K562 (cell line): ENCODE data around the gene ANKS3. TPM values are rescaled to one million over a fixed set of nuclear protein-coding genes. Genes with fewer than 3 reads are reported as not detected.
A peak's percentile ranks its signal among the peaks of the same experiment; 100 is the strongest.

Source experiments
- ARNT ChIP-seq, 2 experiments: fragments of 450-650 bp; IDR thresholded peaks; 2 replicates each; pipeline ENCODE4 v1.6.1; 2016; ENCODE audit warnings: mild to moderate bottlenecking in 1 of 2
- CHD2 ChIP-seq: IDR thresholded peaks from 2 replicates; pipeline ENCODE4 v1.6.1; 2011; ENCODE audit warnings: low read depth, low read length
- EGR1 ChIP-seq: fragments of 450-650 bp; conservative IDR thresholded peaks from 2 replicates; pipeline ENCODE4 v1.6.1; 2017; ENCODE audit warnings: mild to moderate bottlenecking
- FOXM1 ChIP-seq, 2 experiments: fragments of 450-650 bp in 1 of 2; sonication (generic) in 1 of 2; formaldehyde crosslinking in 1 of 2; IDR thresholded peaks; 2 replicates each; pipeline versions ENCODE4 v1.6.1 to v1.9.0; 2017 to 2022; ENCODE audit warnings: low read depth in 2 of 2, mild to moderate bottlenecking in 2 of 2, missing genetic modification reagents in 1 of 2, moderate library complexity in 1 of 2
- GATA2 ChIP-seq: sonication (generic); formaldehyde crosslinking; IDR thresholded peaks from 2 replicates; pipeline ENCODE4 v1.4.0; 2020; ENCODE audit warnings: mild to moderate bottlenecking, missing genetic modification reagents
- JUND ChIP-seq, 2 experiments: IDR thresholded peaks; 2 replicates in 1 of 2; 3 replicates in 1 of 2; pipeline ENCODE4 v1.6.1; 2011; ENCODE audit warnings: borderline replicate concordance in 2 of 2, low read depth in 2 of 2, low read length in 2 of 2, improper control_type of control experiment in 1 of 2, missing biosample characterization in 1 of 2, missing genetic modification characterization in 1 of 2, missing genetic modification reagents in 1 of 2
- NBN ChIP-seq: fragments of 450-650 bp; IDR thresholded peaks from 2 replicates; pipeline ENCODE4 v1.6.1; 2016; ENCODE audit warnings: low read depth, mild to moderate bottlenecking
- NFIC ChIP-seq: fragments of 450-650 bp; IDR thresholded peaks from 2 replicates; pipeline ENCODE4 v1.6.1; 2017; ENCODE audit warnings: mild to moderate bottlenecking, inconsistent platforms
- NFYB ChIP-seq: IDR thresholded peaks from 2 replicates; pipeline ENCODE4 v1.6.1; 2011; ENCODE audit warnings: mild to moderate bottlenecking, moderate library complexity; ENCODE audit not compliant: insufficient read length; ENCODE audit errors: extremely low read depth
- NONO ChIP-seq, 2 experiments: fragments of 200-400 bp in 1 of 2; fragments of 450-650 bp in 1 of 2; formaldehyde crosslinking in 1 of 2; IDR thresholded peaks; 2 replicates each; pipeline ENCODE4 v1.6.1; 2017; ENCODE audit warnings: low read depth in 2 of 2, mild to moderate bottlenecking in 2 of 2, moderate library complexity in 2 of 2, low read length in 1 of 2
- NR2C2 ChIP-seq, 2 experiments: fragments of 200-800 bp in 1 of 2; sonication (Bioruptor generic) in 1 of 2; sonication (generic) in 1 of 2; formaldehyde crosslinking in 1 of 2; IDR thresholded peaks; 2 replicates each; pipeline versions ENCODE4 v1.6.1 to v1.8.0; 2016 to 2022; ENCODE audit warnings: mild to moderate bottlenecking in 1 of 2, missing compliant biosample characterization in 1 of 2, missing genetic modification characterization in 1 of 2, missing genetic modification reagents in 1 of 2
- NR4A1 ChIP-seq, 2 experiments: fragments of 250-450 bp in 1 of 2; fragments of 450-650 bp in 1 of 2; sonication (Bioruptor Pico) in 1 of 2; IDR thresholded peaks; 2 replicates each; pipeline versions ENCODE4 v1.4.0 to v1.6.1; 2016 to 2020; ENCODE audit warnings: mild to moderate bottlenecking in 2 of 2, missing compliant biosample characterization in 1 of 2, missing genetic modification characterization in 1 of 2, moderate library complexity in 1 of 2
- POLR2B ChIP-seq: fragments of 450-650 bp; IDR thresholded peaks from 2 replicates; pipeline ENCODE4 v1.6.1; 2018; ENCODE audit warnings: low read depth; ENCODE audit not compliant: partially characterized antibody
- TBP ChIP-seq: optimal IDR thresholded peaks from 2 replicates; pipeline ENCODE3; 2011; ENCODE audit warnings: low read depth, low read length, improper control_type of control experiment
- ZNF175 ChIP-seq: fragments of 200-800 bp; sonication (Bioruptor generic); IDR thresholded peaks from 2 replicates; pipeline ENCODE4 v1.6.1; 2016; ENCODE audit warnings: low read depth, mild to moderate bottlenecking, missing genetic modification characterization, missing compliant biosample characterization
- polyA plus RNA-seq, 8 experiments: library from polyadenylated mRNA; depleted of rRNA in 4 of 8; stranded (reverse) in 5 of 8; unstranded in 3 of 8; fragments of >200 nt; fragmentation: Nextera tagmentation in 2 of 8; fragmentation: Illumina TruSeq in 1 of 8; extraction: Ambion mirVana in 2 of 8; extraction: Trizol in 1 of 8; gene quantifications; 2 replicates each; pipeline versions ENCODE4 v1.2.1 to v1.2.3, GENCODE V29; 2011 to 2014; ENCODE audit warnings: inconsistent platforms in 1 of 8, missing spikeins in 1 of 8
- total RNA-seq, 7 experiments: library from RNA; depleted of rRNA in 6 of 7; stranded (reverse); fragments of >200 nt in 6 of 7; fragmentation: Illumina TruSeq in 2 of 7; extraction: Trizol in 2 of 7; gene quantifications; 2 replicates each; pipeline versions ENCODE4 v1.2.1 to v1.2.3, GENCODE V29; 2011 to 2021; ENCODE audit warnings: low replicate concordance in 1 of 7
- TF ChIP-seq, protein P1 (sequence below): sonication (generic); formaldehyde crosslinking; IDR thresholded peaks from 2 replicates; pipeline ENCODE4 v1.8.0; 2022; ENCODE audit warnings: mild to moderate bottlenecking, missing genetic modification reagents
- TF ChIP-seq, protein P2 (sequence below): fragments of 450-650 bp; IDR thresholded peaks from one replicate; pipeline ENCODE4 v1.6.1; 2018; ENCODE audit warnings: mild to moderate bottlenecking, moderate library complexity; ENCODE audit not compliant: partially characterized antibody
- TF ChIP-seq, protein P3 (sequence below): fragments of 200-800 bp; sonication (Bioruptor generic); IDR thresholded peaks from 2 replicates; pipeline ENCODE4 v1.6.1; 2017; ENCODE audit warnings: missing genetic modification characterization, missing compliant biosample characterization

Gene ANKS3
- total and polyA plus RNA-seq, 9 of the 15 experiments (the other 6 are each of a cell fraction or from before 2014, with no cell fraction given) = 0.43 to 25.7 (median 14.8) TPM

DNA sequence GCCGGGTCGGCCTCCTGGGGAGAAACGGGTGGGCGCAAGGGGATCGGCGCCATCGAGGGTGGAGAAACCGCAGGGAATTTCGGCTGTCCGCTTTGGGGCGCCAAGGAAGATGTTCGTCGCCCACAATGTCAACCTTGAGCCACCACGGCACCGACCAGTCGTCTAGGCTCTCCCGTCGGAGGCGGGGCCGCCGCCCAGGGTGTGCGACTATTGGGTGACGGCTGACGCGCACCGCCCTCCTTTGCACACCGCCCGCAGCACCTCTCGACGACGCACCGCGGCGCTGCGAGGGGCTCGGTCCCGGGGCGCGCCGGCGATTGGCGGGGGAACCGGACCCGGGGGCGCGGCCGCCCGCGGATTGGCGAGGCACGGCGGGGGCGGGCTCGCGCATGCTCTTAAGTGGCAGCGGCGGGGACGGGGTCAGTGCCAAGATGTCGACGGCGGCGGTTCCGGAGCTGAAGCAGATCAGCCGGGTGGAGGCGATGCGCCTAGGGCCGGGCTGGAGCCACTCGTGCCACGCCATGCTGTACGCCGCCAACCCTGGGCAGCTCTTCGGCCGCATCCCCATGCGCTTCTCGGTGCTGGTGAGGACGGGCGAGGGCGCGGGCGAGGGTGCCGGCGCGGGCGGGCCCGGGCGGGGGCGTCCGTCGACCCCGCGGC, 40.6 kb downstream of the ANKS3 start, which contains the start of gene NUDT16L1 (continued):
- TF ChIP-seq, protein P1, sequence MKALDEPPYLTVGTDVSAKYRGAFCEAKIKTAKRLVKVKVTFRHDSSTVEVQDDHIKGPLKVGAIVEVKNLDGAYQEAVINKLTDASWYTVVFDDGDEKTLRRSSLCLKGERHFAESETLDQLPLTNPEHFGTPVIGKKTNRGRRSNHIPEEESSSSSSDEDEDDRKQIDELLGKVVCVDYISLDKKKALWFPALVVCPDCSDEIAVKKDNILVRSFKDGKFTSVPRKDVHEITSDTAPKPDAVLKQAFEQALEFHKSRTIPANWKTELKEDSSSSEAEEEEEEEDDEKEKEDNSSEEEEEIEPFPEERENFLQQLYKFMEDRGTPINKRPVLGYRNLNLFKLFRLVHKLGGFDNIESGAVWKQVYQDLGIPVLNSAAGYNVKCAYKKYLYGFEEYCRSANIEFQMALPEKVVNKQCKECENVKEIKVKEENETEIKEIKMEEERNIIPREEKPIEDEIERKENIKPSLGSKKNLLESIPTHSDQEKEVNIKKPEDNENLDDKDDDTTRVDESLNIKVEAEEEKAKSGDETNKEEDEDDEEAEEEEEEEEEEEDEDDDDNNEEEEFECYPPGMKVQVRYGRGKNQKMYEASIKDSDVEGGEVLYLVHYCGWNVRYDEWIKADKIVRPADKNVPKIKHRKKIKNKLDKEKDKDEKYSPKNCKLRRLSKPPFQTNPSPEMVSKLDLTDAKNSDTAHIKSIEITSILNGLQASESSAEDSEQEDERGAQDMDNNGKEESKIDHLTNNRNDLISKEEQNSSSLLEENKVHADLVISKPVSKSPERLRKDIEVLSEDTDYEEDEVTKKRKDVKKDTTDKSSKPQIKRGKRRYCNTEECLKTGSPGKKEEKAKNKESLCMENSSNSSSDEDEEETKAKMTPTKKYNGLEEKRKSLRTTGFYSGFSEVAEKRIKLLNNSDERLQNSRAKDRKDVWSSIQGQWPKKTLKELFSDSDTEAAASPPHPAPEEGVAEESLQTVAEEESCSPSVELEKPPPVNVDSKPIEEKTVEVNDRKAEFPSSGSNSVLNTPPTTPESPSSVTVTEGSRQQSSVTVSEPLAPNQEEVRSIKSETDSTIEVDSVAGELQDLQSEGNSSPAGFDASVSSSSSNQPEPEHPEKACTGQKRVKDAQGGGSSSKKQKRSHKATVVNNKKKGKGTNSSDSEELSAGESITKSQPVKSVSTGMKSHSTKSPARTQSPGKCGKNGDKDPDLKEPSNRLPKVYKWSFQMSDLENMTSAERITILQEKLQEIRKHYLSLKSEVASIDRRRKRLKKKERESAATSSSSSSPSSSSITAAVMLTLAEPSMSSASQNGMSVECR (CRISPR knock-in tag) = peak; percentile 89; the same call in 1 of the 2 replicates
- no peak for TF ChIP-seq ARNT (IDR thresholded peaks at IDR 0.05)
- TF ChIP-seq GATA2 (CRISPR knock-in tag) = no peak
- TF ChIP-seq EGR1 = peak; percentile 48; the same call in 1 of the 2 replicates
- TF ChIP-seq CHD2 = peak; percentile 63; the same call in 1 of the 2 replicates
- no peak for TF ChIP-seq FOXM1 (IDR thresholded peaks at IDR 0.05; ENCODE audit: low read depth)
- TF ChIP-seq FOXM1 (CRISPR knock-in tag; IDR thresholded peaks at IDR 0.05; ENCODE audit: low read depth) = peak; percentile 60; the same call in 1 of the 2 replicates
- peak; percentile 72 for TF ChIP-seq NFYB
- no peak for TF ChIP-seq NBN
- TF ChIP-seq NFIC = peak; percentile 52; the same call in 1 of the 2 replicates
- TF ChIP-seq NR2C2 (CRISPR knock-in tag; IDR thresholded peaks at IDR 0.05) = no peak
- TF ChIP-seq NR2C2 (tag; IDR thresholded peaks at IDR 0.05) = peak; percentile 83; the same call in 1 of the 2 replicates
- TF ChIP-seq, protein P2, sequence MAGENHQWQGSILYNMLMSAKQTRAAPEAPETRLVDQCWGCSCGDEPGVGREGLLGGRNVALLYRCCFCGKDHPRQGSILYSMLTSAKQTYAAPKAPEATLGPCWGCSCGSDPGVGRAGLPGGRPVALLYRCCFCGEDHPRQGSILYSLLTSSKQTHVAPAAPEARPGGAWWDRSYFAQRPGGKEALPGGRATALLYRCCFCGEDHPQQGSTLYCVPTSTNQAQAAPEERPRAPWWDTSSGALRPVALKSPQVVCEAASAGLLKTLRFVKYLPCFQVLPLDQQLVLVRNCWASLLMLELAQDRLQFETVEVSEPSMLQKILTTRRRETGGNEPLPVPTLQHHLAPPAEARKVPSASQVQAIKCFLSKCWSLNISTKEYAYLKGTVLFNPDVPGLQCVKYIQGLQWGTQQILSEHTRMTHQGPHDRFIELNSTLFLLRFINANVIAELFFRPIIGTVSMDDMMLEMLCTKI = no peak
- peak; percentile 76 for TF ChIP-seq TBP
- no peak for TF ChIP-seq NR4A1 (CRISPR knock-in tag; IDR thresholded peaks at IDR 0.05)
- TF ChIP-seq NR4A1 (tag; IDR thresholded peaks at IDR 0.05) = no peak
- TF ChIP-seq POLR2B = peak; percentile 40
- TF ChIP-seq NONO (IDR thresholded peaks at IDR 0.05; ENCODE audit: low read depth in 2 of 2, low read length in 1 of 2) = 0 out of 4 replicates have a peak, but pooled peaks of 1 of the 2 experiments have one; percentile 58
- no peak for TF ChIP-seq ZNF175 (CRISPR knock-in tag)
- TF ChIP-seq, protein P3, sequence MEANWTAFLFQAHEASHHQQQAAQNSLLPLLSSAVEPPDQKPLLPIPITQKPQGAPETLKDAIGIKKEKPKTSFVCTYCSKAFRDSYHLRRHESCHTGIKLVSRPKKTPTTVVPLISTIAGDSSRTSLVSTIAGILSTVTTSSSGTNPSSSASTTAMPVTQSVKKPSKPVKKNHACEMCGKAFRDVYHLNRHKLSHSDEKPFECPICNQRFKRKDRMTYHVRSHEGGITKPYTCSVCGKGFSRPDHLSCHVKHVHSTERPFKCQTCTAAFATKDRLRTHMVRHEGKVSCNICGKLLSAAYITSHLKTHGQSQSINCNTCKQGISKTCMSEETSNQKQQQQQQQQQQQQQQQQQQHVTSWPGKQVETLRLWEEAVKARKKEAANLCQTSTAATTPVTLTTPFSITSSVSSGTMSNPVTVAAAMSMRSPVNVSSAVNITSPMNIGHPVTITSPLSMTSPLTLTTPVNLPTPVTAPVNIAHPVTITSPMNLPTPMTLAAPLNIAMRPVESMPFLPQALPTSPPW (CRISPR knock-in tag) = peak; percentile 52; the same call in 1 of the 2 replicates
- 0 out of 2 replicates have a peak, but pooled peaks have one; percentile 35 for TF ChIP-seq JUND (IDR thresholded peaks at IDR 0.05; ENCODE audit: borderline replicate concordance, low read depth, low read length)
- TF ChIP-seq JUND (tag; IDR thresholded peaks at IDR 0.05; ENCODE audit: borderline replicate concordance, low read depth, low read length) = no peak; the same call in 2 of the 3 replicates
